Activated CD8-positive, alpha-beta T cell treated with anti-CD3 and anti-CD28 coated beads, Interleukin-2, amount 10 ng/mL, durations not matched to agents 7 days and 5 days (primary cell): Measurements from ENCODE around the gene ADAT3. TPM values are rescaled to one million over a fixed set of nuclear protein-coding genes. Genes with fewer than 3 reads are reported as not detected.
"Not testable (repeated sequence)": the region's sequence is repeated elsewhere in the genome, so short reads cannot be mapped to it uniquely, and the experiment has no call there.

ENCODE experiments used
- ATAC-seq: fragments of 150-1000 bp; cut with Tn5 transposase; one replicate; pipeline ENCODE4 v1.10.0; 2021; ENCODE audit warnings: moderate library complexity
- CTCF ChIA-PET: fragments of 350-600 bp; sonication (Branson Sonifier 250); formaldehyde crosslinking; loops from one replicate; lab custom pipeline; 2021; ENCODE audit warnings: antibody characterized with exemption; lab: Charles Lee
- POLR2A ChIA-PET: fragments of 350-600 bp; sonication (Branson Sonifier 250); formaldehyde crosslinking; loops from one replicate; lab custom pipeline; 2021; ENCODE audit warnings: antibody characterized with exemption; lab: Charles Lee
- DNase-seq: peaks from one replicate; pipeline ENCODE4 v3.0.0-alpha.2; 2020
- H3K27ac Mint-ChIP-seq: one replicate; pipeline ENCODE4 v1.8.0; 2021; ENCODE audit warnings: mild to moderate bottlenecking, mixed read lengths
- H3K27me3 Mint-ChIP-seq: one replicate; pipeline ENCODE4 v1.8.0; 2021; ENCODE audit warnings: low read depth, mixed read lengths
- H3K36me3 Mint-ChIP-seq: one replicate; pipeline ENCODE4 v1.8.0; 2021; ENCODE audit warnings: low read depth, mixed read lengths
- H3K4me1 Mint-ChIP-seq: one replicate; pipeline ENCODE4 v1.8.0; 2021; ENCODE audit warnings: low read depth, mixed read lengths
- H3K4me3 Mint-ChIP-seq: one replicate; pipeline ENCODE4 v1.8.0; 2021; ENCODE audit warnings: mild to moderate bottlenecking, mixed read lengths
- H3K9me3 Mint-ChIP-seq: one replicate; pipeline ENCODE4 v1.8.0; 2022; ENCODE audit warnings: mixed read lengths; ENCODE audit not compliant: insufficient read depth
- total RNA-seq, 2 experiments: library from RNA; stranded (reverse); gene quantifications; one replicate each; pipeline ENCODE4 v1.2.3, GENCODE V29; 2021

The ADAT3 gene
- total RNA-seq, 2 experiments from 2014 or later, result 9.9 to 11.0 TPM

- POLR2A ChIA-PET, result interaction anchor here (0.6 to 1.0 kb wide), 3 partner anchors 12 to 60 kb away, joined by 3 read pairs; no protein-coding TSS in a partner anchor
- Mint-ChIP-seq H3K4me1 (peaks cover 44% of the 10 kb centered on the region), H3K27ac (peak overlapping the region; percentile 20), H3K9me3 (no peaks in the 10 kb centered on the region), H3K27me3 (no peaks in the 10 kb centered on the region), H3K36me3 (peaks cover 15% of the 10 kb centered on the region), H3K4me3 (no peak overlapping the region)
- DNase-seq (no peak), ATAC-seq (no peak)
- CTCF ChIA-PET, result interaction anchor here (2.7 kb wide), 1 partner anchor 28 kb away, joined by 11 read pairs; no protein-coding TSS in a partner anchor
These were observed 36.2 kb upstream of the ADAT3 start for GRCh38 chr19:1868971-1869370.

- ATAC-seq, result no peak
- no peak overlapping the region for H3K4me3 Mint-ChIP-seq
- no peaks in the 10 kb centered on the region for H3K9me3 Mint-ChIP-seq
- ChIA-PET CTCF (interaction anchor here (1.1 kb wide), 1 partner anchor 58 kb away, joined by 3 read pairs; no protein-coding TSS in a partner anchor), POLR2A (no interaction called here)
- H3K27me3 Mint-ChIP-seq, result no peaks in the 10 kb centered on the region
- H3K36me3 Mint-ChIP-seq, result peaks cover 33% of the 10 kb centered on the region
- H3K4me1 Mint-ChIP-seq, result peaks cover 45% of the 10 kb centered on the region
- H3K27ac Mint-ChIP-seq, result no peak overlapping the region
- no peak for DNase-seq
These were observed 34.0 kb upstream of the ADAT3 start for GRCh38 chr19:1871140-1871597.

GRCh38 chr19:1871630-1872029, 33.6 kb upstream of the ADAT3 start:
- no peak overlapping the region for H3K27ac Mint-ChIP-seq
- no peaks in the 10 kb centered on the region for H3K27me3 Mint-ChIP-seq
- ATAC-seq, result no peak
- DNase-seq, result no peak
- H3K9me3 Mint-ChIP-seq, result no peaks in the 10 kb centered on the region
- peaks cover 35% of the 10 kb centered on the region for H3K36me3 Mint-ChIP-seq
- H3K4me3 Mint-ChIP-seq, result no peak overlapping the region
- POLR2A ChIA-PET, result no interaction called here
- peaks cover 50% of the 10 kb centered on the region for H3K4me1 Mint-ChIP-seq
- CTCF ChIA-PET, result interaction anchor here (1.1 kb wide), 1 partner anchor 58 kb away, joined by 3 read pairs; no protein-coding TSS in a partner anchor

- Mint-ChIP-seq H3K27me3 (no peaks in the 10 kb centered on the region), H3K4me1 (peaks cover 43% of the 10 kb centered on the region), H3K36me3 (peaks cover 31% of the 10 kb centered on the region), H3K27ac (no peak overlapping the region), H3K4me3 (no peak overlapping the region), H3K9me3 (no peaks in the 10 kb centered on the region)
- CTCF ChIA-PET, result no interaction called here
- POLR2A ChIA-PET, result no interaction called here
- DNase-seq, result no peak
- no peak for ATAC-seq
These were observed 32.2 kb upstream of the ADAT3 start for GRCh38 chr19:1872807-1873523.

GRCh38 chr19:1873524-1874473, 31.4 kb upstream of the ADAT3 start:
- H3K27ac Mint-ChIP-seq, result peak overlapping the region; percentile 98
- POLR2A ChIA-PET, result interaction anchor here (1.0 to 1.5 kb wide), 3 partner anchors 10 to 18 kb away, joined by 5 to 7 read pairs (median 5); no protein-coding TSS in a partner anchor
- H3K27me3 Mint-ChIP-seq, result no peaks in the 10 kb centered on the region
- no peaks in the 10 kb centered on the region for H3K9me3 Mint-ChIP-seq
- DNase-seq (no peak), ATAC-seq (no peak)
- peaks cover 33% of the 10 kb centered on the region for H3K36me3 Mint-ChIP-seq
- CTCF ChIA-PET, result interaction anchor here (3.3 to 3.4 kb wide), 2 partner anchors 8 to 25 kb away, joined by 24 to 38 read pairs; no protein-coding TSS in a partner anchor
- peak overlapping the region; percentile 95 for H3K4me3 Mint-ChIP-seq
- peaks cover 40% of the 10 kb centered on the region for H3K4me1 Mint-ChIP-seq

GRCh38 chr19:1874554-1875185, 30.5 kb upstream of the ADAT3 start:
- Mint-ChIP-seq H3K4me3 (peak overlapping the region; percentile 95), H3K9me3 (no peaks in the 10 kb centered on the region), H3K27me3 (no peaks in the 10 kb centered on the region), H3K27ac (peak overlapping the region; percentile 98), H3K4me1 (peaks cover 33% of the 10 kb centered on the region), H3K36me3 (peaks cover 32% of the 10 kb centered on the region)
- ChIA-PET POLR2A (interaction anchor here (0.9 to 2.3 kb wide), 12 partner anchors 8 to 209 kb away, joined by 3 to 29 read pairs (median 5); partner anchors contain the start of gene ABHD17A), CTCF (interaction anchor here (0.7 to 3.4 kb wide), 9 partner anchors 9 to 221 kb away, joined by 3 to 38 read pairs (median 5); no protein-coding TSS in a partner anchor)
- peak; percentile 45 for ATAC-seq
- DNase-seq, result peak; percentile 54

GRCh38 chr19:1875265-1875645, 29.9 kb upstream of the ADAT3 start:
- peak; percentile 17 for ATAC-seq
- H3K27ac Mint-ChIP-seq, result peak overlapping the region; percentile 98
- H3K9me3 Mint-ChIP-seq, H3K27me3 Mint-ChIP-seq, DNase-seq: not testable (repeated sequence)
- POLR2A ChIA-PET, result interaction anchor here (0.9 to 2.3 kb wide), 12 partner anchors 8 to 208 kb away, joined by 3 to 29 read pairs (median 5); partner anchors contain the start of gene ABHD17A
- CTCF ChIA-PET, result interaction anchor here (0.7 to 3.4 kb wide), 9 partner anchors 10 to 220 kb away, joined by 3 to 38 read pairs (median 5); no protein-coding TSS in a partner anchor
- H3K36me3 Mint-ChIP-seq, result peaks cover 37% of the 10 kb centered on the region
- peaks cover 34% of the 10 kb centered on the region for H3K4me1 Mint-ChIP-seq
- H3K4me3 Mint-ChIP-seq, result peak overlapping the region; percentile 95

GRCh38 chr19:1875646-1876495, 29.3 kb upstream of the ADAT3 start:
- DNase-seq (peak; percentile 93), ATAC-seq (peak; percentile 86)
- ChIA-PET CTCF (interaction anchor here (0.8 to 3.4 kb wide), 8 partner anchors 10 to 610 kb away, joined by 3 to 38 read pairs (median 5); no protein-coding TSS in a partner anchor), POLR2A (interaction anchor here (0.7 to 2.3 kb wide), 12 partner anchors 7 to 67 kb away, joined by 3 to 29 read pairs (median 6); partner anchors contain the start of gene ABHD17A)
- Mint-ChIP-seq H3K4me3 (peak overlapping the region; percentile 95), H3K27me3 (no peaks in the 10 kb centered on the region), H3K9me3 (no peaks in the 10 kb centered on the region), H3K36me3 (peaks cover 40% of the 10 kb centered on the region), H3K27ac (peak overlapping the region; percentile 98), H3K4me1 (peaks cover 39% of the 10 kb centered on the region)

GRCh38 chr19:1876496-1877279, 28.5 kb upstream of the ADAT3 start:
- POLR2A ChIA-PET, result interaction anchor here (0.7 to 2.3 kb wide), 5 partner anchors 8 to 25 kb away, joined by 3 to 29 read pairs (median 9); partner anchors contain the start of gene ABHD17A

More at GRCh38 chr19:1876496-1877279, 28.5 kb upstream of the ADAT3 start:
- not testable (repeated sequence) for DNase-seq, H3K27me3 Mint-ChIP-seq, H3K9me3 Mint-ChIP-seq
- H3K4me1 Mint-ChIP-seq, result peaks cover 41% of the 10 kb centered on the region
- peaks cover 40% of the 10 kb centered on the region for H3K36me3 Mint-ChIP-seq
- peak overlapping the region; percentile 95 for H3K4me3 Mint-ChIP-seq
- CTCF ChIA-PET, result interaction anchor here (0.8 to 3.4 kb wide), 6 partner anchors 11 to 611 kb away, joined by 3 to 38 read pairs (median 5); no protein-coding TSS in a partner anchor
- peak; percentile 3 for ATAC-seq
- H3K27ac Mint-ChIP-seq, result peak overlapping the region; percentile 98
